HUDEP-2 (cell line): Measurements from ENCODE around the gene STOM.

Experiments used
- DNase-seq, 76 experiments: peaks; one replicate each; lab custom pipeline; 2025; ENCODE audit not compliant: unreplicated experiment in 76 of 76; lab: John Stamatoyannopoulos, UW

STOM gene

GRCh38 chr9:121350993-121351561, 19.0 kb downstream of the STOM start:
- peak in 73 of 76 experiments; percentile 51 to 95 (median 84) for DNase-seq

- no peak for DNase-seq
These were observed 20.0 kb downstream of the STOM start for GRCh38 chr9:121350036-121350435.

GRCh38 chr9:121349009-121349408, 21.0 kb downstream of the STOM start:
- DNase-seq = no peak

- DNase-seq = no peak
These were observed 21.8 kb downstream of the STOM start for GRCh38 chr9:121348221-121348620.

- DNase-seq = no peak
These were observed 25.0 kb downstream of the STOM start for GRCh38 chr9:121345070-121345469.

GRCh38 chr9:121344184-121344583, 25.9 kb downstream of the STOM start:
- peak in 12 of 76 experiments; percentile 9 to 54 (median 28) for DNase-seq

- DNase-seq = no peak
These were observed 29.2 kb downstream of the STOM start for GRCh38 chr9:121340676-121341392.

GRCh38 chr9:121339437-121339836, 30.6 kb downstream of the STOM start:
- DNase-seq = no peak

GRCh38 chr9:121336665-121337064, 33.4 kb downstream of the STOM start:
- DNase-seq = no peak

- DNase-seq = peak in 75 of 76 experiments; percentile 25 to 95 (median 84)
These were observed 35.9 kb downstream of the STOM start for GRCh38 chr9:121333950-121334773.

- DNase-seq = peak in 3 of 76 experiments; percentile 10 to 31 (median 20)
These were observed 37.9 kb downstream of the STOM start for GRCh38 chr9:121331992-121332685.

GRCh38 chr9:121331549-121331948, 38.5 kb downstream of the STOM start:
- DNase-seq = no peak

- no peak for DNase-seq
These were observed 41.0 kb downstream of the STOM start for GRCh38 chr9:121328876-121329681.

- DNase-seq = no peak
These were observed 41.6 kb downstream of the STOM start for GRCh38 chr9:121328476-121328875.

- no peak for DNase-seq
These were observed 43.0 kb downstream of the STOM start for GRCh38 chr9:121326901-121327613.

- DNase-seq = peak in 1 of 76 experiments; percentile 5
These were observed 43.8 kb downstream of the STOM start for GRCh38 chr9:121326130-121326838.

GRCh38 chr9:121325387-121325786, 44.7 kb downstream of the STOM start:
- DNase-seq = no peak

- DNase-seq = no peak
These were observed 45.3 kb downstream of the STOM start for GRCh38 chr9:121324755-121325154.

- no peak for DNase-seq
These were observed 45.7 kb downstream of the STOM start for GRCh38 chr9:121324316-121324715.
